Fibroblast of villous mesenchyme (primary cell): ENCODE results near the gene LIPC. TPM values are rescaled to one million over a fixed set of nuclear protein-coding genes. Genes with fewer than 3 reads are reported as not detected.

Experiments
- DNase-seq: peaks from one replicate; pipeline ENCODE4 v3.0.0-alpha.2; 2010; ENCODE audit warnings: low read depth
- H3K4me3 ChIP-seq: 2 replicates; pipeline ENCODE4 v1.5.1; 2011; ENCODE audit warnings: low read depth, mild to moderate bottlenecking, low read length
- total RNA-seq: library from RNA; depleted of rRNA; stranded (reverse); fragments of >200 nt; gene quantifications from 2 replicates; pipeline ENCODE4 v1.2.3, GENCODE V29; 2012
- TF ChIP-seq, protein P1 (sequence below): IDR thresholded peaks from 2 replicates; pipeline ENCODE4 v1.5.1; 2012; ENCODE audit warnings: low read depth, mild to moderate bottlenecking, low read length; ENCODE audit not compliant: insufficient read depth

The LIPC gene
- total RNA-seq, 1 donor = 0.86 TPM

DNA sequence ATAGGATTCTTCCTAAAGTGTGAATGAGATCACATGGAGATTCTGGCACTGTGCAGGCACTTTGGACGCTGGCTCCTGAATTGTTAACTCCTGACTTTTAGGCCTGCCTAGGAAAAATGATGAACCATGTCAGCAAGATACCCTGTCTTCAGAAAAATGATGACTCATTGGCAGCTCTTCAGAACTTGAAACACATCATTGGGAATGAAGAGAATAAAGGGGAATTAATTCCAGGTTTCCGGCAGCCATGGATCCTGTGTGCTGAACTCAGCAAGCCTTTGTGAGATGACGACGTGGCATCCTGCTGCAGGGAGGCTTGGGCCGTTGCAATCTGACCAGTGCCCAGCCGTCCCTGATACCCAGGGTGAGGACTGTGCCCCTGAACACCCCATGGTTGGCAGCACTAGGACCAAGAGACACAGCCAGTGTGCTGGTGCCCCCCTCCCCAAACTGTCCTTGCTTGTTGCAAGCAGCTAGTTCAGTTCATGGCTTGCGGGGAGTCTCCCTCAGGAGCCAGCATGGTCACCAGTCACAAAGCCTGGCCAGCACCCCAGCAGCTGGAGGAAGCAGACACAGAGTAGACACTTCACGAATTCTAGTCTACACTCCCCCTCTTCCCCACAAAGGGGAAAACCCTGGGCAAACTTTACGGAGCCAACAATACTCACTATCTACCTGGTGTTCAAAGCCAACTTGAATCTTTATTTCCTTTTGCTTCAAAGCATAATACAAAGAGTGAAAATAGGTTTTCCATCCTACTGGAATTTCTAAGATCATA lies 7.8 kb upstream of the LIPC start:
- H3K4me3 ChIP-seq = no peak overlapping the region
- TF ChIP-seq, protein P1, sequence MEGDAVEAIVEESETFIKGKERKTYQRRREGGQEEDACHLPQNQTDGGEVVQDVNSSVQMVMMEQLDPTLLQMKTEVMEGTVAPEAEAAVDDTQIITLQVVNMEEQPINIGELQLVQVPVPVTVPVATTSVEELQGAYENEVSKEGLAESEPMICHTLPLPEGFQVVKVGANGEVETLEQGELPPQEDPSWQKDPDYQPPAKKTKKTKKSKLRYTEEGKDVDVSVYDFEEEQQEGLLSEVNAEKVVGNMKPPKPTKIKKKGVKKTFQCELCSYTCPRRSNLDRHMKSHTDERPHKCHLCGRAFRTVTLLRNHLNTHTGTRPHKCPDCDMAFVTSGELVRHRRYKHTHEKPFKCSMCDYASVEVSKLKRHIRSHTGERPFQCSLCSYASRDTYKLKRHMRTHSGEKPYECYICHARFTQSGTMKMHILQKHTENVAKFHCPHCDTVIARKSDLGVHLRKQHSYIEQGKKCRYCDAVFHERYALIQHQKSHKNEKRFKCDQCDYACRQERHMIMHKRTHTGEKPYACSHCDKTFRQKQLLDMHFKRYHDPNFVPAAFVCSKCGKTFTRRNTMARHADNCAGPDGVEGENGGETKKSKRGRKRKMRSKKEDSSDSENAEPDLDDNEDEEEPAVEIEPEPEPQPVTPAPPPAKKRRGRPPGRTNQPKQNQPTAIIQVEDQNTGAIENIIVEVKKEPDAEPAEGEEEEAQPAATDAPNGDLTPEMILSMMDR = no peak
- DNase-seq = no peak

DNA sequence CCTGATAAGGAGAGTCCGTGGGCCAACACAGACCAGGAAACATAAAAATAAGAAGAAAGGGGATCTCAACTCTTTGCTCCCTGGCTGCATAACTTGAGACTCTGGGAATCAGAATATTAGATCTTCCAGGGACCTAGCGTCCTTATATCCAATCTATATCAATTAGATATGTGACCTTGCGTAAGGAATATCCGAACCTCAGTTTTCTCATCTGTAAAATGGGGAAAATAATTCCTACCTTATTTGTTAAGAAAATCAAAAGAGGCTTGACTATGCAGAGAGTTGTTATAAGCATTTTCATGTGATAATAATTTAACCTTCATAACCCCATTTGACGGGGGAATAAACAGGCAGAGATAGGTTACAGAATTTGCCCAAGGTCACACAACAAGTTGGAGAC lies 7.1 kb upstream of the LIPC start:
- H3K4me3 ChIP-seq = no peak overlapping the region
- TF ChIP-seq, protein P1 = no peak
- DNase-seq = no peak

DNA sequence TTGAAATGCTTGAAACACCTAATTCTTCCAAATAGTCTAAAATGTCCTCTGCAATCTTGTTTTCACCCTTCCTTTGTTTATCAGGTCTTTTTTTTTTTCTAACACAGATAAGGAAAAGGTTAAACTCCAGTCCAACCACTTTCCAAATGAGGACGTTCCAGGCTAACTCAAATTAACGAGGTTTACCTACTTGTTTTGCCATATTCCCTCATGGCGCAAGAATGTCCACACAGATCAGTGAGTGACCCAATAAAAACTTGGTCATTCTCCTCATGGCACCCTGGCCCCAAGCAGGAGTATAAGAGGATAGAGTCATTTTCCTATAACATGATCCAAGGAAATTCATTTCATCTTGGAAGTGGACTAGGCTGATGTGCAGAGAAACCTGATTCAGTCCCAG lies 6.6 kb upstream of the LIPC start:
- TF ChIP-seq, protein P1 = no peak
- H3K4me3 ChIP-seq = no peak overlapping the region
- no peak for DNase-seq

DNA sequence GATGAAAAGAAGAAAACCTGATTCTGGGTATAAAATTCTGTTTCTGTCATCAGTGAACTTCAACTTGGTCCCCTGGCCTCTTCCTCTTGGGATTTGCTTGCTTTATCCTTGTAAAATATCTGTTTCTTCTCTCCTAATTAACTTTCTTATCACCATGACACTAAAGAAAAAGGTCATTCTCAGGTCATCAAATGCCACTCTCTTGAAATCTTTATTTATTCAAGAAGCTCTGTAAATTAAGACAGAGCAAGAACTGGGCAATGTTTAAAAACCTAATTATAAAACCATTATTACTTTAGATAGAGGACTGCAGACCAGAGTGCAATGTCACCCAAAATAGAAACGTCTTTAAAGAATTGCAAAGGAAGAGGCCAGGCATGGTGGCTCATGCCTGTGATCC lies 6.0 kb upstream of the LIPC start:
- no peak for DNase-seq
- H3K4me3 ChIP-seq = no peak overlapping the region
- TF ChIP-seq, protein P1 = no peak

DNA sequence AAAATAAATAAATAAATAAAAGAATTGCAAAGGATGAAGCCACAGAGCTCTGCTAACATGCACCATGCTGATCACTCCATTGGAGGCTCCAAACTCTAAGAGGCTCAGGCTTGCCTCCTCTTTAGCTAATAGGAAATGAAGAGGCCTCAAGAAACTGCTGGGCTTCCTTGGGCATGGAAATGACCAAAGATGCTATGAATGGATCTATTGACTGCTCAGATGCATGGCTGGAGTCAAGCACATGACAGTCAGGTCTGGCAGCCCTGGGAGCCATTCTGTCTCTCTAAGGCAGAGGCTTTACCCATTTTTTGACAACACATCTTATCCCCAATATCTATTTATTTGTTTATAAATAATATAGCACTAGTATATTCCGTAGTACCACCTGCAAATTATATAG lies 5.3 kb upstream of the LIPC start:
- no peak for DNase-seq
- TF ChIP-seq, protein P1 = no peak
- H3K4me3 ChIP-seq = no peak overlapping the region

DNA sequence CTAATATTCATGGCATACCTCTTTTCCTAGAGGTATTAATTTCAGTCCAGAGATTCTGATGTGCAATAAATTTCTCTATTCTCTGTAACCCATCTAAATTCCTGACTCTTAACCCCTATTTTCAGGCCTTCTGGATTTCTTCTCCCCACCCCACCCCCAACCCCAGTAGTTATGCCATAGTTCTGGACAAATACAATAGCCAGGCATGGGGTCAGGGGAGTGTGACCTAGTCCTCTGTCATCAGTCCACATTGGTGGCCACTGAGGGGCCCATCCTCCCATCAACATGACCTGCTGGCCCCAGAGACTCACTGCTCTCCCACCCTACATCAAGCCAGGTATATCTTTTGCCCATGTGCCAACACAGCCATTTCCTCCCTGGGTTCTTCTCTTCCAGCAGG lies 3.8 kb upstream of the LIPC start:
- no peak overlapping the region for H3K4me3 ChIP-seq
- DNase-seq = no peak
- TF ChIP-seq, protein P1 = no peak
